Measurements from ENCODE around the gene FAM83G.
"Not testable (repeated sequence)": the region's sequence is repeated elsewhere in the genome, so short reads cannot be mapped to it uniquely, and the experiment has no call there.

FAM83G gene

DNA sequence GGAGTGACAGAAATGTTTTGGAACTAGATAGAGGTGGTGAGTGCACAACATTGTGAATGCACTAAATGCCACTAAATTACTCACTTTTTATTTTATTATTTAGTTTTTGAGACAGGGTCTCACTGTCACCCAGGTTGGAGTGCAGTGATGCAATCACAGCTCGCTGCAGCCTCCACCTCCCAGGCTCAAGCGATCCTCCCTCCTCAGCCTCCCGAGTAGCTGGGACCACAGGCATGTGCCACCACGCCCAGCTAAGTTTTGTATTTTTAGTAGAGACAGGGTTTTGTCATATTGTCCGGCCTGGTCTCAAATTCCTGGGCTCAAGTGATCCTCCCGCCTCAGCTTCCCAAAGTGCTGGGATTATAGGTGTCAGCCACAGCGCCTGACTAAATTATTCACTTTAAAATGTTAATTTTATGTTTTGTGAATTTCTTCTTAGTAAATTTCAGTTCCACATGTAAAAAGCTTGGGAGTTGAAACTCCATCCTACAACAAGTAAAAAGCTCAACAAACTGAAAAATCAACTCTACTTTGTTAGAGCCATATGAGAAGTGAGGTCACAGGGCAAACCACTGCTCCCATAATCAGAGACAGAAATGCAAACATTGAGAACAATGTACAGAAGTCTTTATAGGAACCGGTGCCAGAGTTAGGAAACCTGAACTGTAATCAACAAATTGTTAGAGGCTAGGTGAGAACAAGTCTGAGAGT, 66.4 kb downstream of the FAM83G start:
- no peak for DNase-seq (ENCODE audit: low read depth)
- H3K4me3 ChIP-seq (replicated peaks; ENCODE audit: low read depth, low read length) = no peak overlapping the region
- TF ChIP-seq, protein P1, sequence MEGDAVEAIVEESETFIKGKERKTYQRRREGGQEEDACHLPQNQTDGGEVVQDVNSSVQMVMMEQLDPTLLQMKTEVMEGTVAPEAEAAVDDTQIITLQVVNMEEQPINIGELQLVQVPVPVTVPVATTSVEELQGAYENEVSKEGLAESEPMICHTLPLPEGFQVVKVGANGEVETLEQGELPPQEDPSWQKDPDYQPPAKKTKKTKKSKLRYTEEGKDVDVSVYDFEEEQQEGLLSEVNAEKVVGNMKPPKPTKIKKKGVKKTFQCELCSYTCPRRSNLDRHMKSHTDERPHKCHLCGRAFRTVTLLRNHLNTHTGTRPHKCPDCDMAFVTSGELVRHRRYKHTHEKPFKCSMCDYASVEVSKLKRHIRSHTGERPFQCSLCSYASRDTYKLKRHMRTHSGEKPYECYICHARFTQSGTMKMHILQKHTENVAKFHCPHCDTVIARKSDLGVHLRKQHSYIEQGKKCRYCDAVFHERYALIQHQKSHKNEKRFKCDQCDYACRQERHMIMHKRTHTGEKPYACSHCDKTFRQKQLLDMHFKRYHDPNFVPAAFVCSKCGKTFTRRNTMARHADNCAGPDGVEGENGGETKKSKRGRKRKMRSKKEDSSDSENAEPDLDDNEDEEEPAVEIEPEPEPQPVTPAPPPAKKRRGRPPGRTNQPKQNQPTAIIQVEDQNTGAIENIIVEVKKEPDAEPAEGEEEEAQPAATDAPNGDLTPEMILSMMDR (IDR thresholded peaks at IDR 0.05; ENCODE audit: low read length, missing control alignments) = no peak

DNA sequence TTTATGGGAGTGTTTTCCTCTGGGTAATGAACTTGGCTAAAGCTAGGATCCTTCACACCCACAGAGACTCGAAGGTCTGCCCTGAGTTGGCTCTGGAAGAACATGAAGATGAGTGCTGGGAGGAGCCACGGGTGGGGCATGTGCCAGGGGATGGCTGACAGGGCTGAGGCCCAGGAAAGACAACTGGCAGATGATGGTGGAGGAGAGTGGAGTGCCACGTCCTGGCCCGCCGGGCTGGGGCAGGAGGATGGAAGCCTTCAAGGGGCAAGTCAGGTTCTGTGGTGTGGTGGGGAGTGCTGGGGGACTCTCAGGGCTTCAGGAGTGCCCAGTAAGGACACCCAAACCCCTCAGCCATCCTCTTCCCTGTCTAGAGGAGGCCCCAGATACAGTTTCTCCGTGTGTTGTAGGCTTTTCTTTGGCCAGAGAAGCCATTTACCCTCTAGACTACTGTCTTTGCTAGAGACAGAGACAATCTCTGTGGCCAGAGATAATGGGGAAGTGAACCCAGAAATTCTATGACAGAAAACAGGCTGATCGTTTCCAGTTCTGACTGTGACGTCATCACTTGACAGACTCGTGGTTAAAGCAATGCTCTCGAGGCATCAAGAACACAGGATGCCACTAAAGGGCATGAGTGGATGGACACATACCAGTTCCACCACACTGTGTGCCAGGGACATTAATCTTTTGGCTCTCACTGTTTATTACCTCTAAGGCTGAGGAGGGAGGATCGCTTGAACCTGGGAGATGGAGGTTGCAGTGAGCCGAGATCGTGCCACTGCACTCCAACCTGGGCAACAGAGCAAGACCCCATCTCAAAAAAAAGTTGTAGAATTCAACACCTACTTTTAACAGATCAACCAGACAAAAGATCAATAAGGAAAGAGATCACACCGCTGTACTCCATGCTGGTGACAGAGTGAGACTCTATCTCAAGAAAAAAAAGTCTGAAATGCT, 71.2 kb downstream of the FAM83G start:
- TF ChIP-seq, protein P1 (IDR thresholded peaks at IDR 0.05; ENCODE audit: low read length, missing control alignments) = no peak
- H3K4me3 ChIP-seq (replicated peaks; ENCODE audit: low read depth, low read length) = no peak overlapping the region
- no peak for DNase-seq (ENCODE audit: low read depth)

DNA sequence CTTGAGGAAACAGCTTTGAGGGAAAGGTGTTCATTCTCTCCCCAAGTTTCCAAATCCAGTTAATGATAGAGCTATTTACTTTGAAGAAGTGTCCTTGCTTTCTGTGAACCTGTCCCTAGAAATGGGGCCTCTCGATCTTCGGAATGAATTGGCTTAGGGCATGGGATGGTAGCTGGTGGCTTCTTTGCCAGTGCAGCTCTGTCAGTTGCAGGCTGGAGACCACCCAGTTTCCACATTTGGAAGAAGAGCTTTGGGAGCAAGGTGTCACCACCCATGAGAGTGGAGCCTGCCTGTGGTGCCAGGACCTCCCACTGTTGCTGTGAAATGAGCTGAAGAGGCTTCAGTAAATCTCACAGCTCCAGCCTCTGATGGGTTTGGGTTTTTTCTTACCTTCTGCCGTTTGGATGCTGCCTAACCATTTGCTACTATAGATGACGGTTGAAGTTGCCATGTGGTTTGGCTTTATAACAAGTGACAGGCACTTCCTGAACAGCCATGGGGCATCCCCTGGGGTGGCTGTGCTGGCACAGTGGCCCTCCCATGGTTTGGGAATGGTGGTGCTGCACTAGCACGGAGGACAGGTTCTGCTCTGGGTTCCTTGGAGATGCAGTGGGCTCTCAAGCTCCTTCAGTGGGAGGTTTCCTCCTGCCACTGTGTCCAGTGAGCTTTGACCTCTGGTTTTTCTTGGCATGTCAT, 72.1 kb downstream of the FAM83G start:
- no peak overlapping the region for H3K4me3 ChIP-seq (replicated peaks; ENCODE audit: low read depth, low read length)
- DNase-seq (ENCODE audit: low read depth) = no peak

DNA sequence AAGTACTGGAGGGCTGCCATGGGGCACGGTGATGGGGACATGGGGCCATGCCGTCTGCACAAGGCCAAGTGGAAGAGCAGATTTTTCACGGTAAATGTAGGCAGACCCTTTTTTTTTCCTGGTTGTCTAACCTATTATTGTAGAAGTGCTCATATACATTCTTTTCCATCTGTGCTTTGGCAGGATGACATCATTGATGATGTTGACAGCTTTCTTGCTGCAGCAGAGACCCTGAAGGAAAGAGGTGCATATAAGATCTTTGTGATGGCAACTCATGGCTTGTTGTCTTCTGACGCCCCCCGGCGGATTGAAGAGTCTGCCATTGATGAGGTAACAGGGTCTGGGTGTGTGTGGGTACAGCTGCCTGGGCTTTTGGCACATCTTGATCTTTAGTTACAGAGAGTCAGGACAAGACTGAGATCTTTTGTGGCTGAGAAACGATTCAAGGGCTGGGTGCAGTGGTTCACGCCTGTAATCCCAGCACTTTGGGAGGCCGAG, 75.9 kb downstream of the FAM83G start:
- TF ChIP-seq, protein P1 (IDR thresholded peaks at IDR 0.05; ENCODE audit: low read length, missing control alignments) = no peak
- DNase-seq (ENCODE audit: low read depth) = no peak
- H3K4me3 ChIP-seq (replicated peaks; ENCODE audit: low read depth, low read length) = no peak overlapping the region

More for the DNA sequence above, 72.1 kb downstream of the FAM83G start:
- TF ChIP-seq, protein P1 (IDR thresholded peaks at IDR 0.05; ENCODE audit: low read length, missing control alignments) = no peak

DNA sequence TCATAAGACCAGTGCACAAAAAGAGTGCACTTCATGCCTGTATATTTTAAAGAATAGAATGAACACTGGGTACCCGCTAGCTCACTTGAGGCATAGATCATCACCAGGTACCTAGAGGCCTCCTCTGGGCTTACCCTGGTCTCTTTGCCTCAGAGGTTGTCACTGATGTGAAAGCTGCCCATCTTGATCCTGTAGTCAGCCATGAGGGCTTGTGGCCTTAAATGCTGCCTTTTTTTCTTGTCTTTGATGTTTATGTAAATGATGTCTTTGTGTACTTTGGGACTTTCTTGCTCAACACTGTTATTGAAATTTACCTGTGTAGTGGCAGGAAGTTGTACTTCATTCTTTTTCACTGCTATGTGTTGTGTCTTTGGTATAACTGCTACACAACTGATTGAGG, 79.4 kb downstream of the FAM83G start:
- H3K4me3 ChIP-seq (replicated peaks; ENCODE audit: low read depth, low read length) = no peak overlapping the region
- DNase-seq (ENCODE audit: low read depth) = no peak
- TF ChIP-seq, protein P1 (IDR thresholded peaks at IDR 0.05; ENCODE audit: low read length, missing control alignments) = no peak

DNA sequence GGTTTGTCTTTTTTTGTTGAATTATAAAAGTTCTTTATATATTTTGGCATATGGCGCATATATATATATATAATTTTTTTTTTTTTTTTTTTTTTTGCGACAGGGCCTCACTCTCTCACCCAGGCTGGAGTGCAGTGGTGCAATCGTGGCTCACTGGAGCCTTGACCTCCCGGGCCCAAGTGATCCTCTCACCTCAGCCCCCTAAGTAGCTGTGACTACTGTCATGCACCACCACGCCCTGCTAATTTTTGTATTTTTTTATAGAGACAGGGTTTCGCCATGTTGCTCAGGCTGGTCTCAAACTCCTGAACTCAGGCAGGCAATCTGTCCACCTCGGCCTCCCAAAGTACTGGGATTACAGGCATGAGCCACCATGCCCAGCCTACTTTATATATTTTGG, 82.0 kb downstream of the FAM83G start:
- DNase-seq (ENCODE audit: low read depth); H3K4me3 ChIP-seq (replicated peaks; ENCODE audit: low read depth, low read length): not testable (repeated sequence)
